MM.1S (cell line): Measurements from ENCODE around the gene SLC38A1.

Source experiments
- DNase-seq: peaks from one replicate; pipeline ENCODE4 v3.0.0-alpha.2; 2015
- H2AFZ ChIP-seq: fragments of 300-600 bp; sonication (generic); 2 replicates; pipeline ENCODE4 v1.6.0; 2016; ENCODE audit warnings: antibody characterized with exemption, low read length
- H3F3A ChIP-seq: fragments of 300-600 bp; sonication (generic); 2 replicates; pipeline ENCODE4 v1.6.1; 2016; ENCODE audit warnings: mild to moderate bottlenecking, antibody characterized with exemption, low read length, moderate library complexity, mixed read lengths; ENCODE audit not compliant: insufficient read depth
- H3K27ac ChIP-seq: fragments of 300-600 bp; sonication (generic); 2 replicates; pipeline ENCODE4 v1.5.1; 2016; ENCODE audit warnings: mild to moderate bottlenecking, low read length
- H3K27me3 ChIP-seq: fragments of 300-600 bp; sonication (generic); replicated peaks from 2 replicates; pipeline ENCODE4 v1.6.0; 2016; ENCODE audit warnings: low read length; ENCODE audit not compliant: insufficient read depth
- H3K36me3 ChIP-seq: fragments of 300-600 bp; sonication (generic); replicated peaks from 2 replicates; pipeline ENCODE4 v1.6.1; 2016; ENCODE audit warnings: mild to moderate bottlenecking, low read length, mixed read lengths; ENCODE audit not compliant: insufficient read depth
- H3K4me1 ChIP-seq: fragments of 300-600 bp; sonication (generic); 2 replicates; pipeline ENCODE4 v1.6.1; 2016; ENCODE audit warnings: low read length, mixed read lengths
- H3K4me2 ChIP-seq: fragments of 300-600 bp; sonication (generic); 2 replicates; pipeline ENCODE4 v1.6.0; 2016; ENCODE audit warnings: low read depth, low read length
- H3K4me3 ChIP-seq: fragments of 300-600 bp; sonication (generic); 2 replicates; pipeline ENCODE4 v1.5.1; 2016; ENCODE audit warnings: low read length, mixed read lengths
- H3K79me2 ChIP-seq: fragments of 300-600 bp; sonication (generic); 2 replicates; pipeline ENCODE4 v1.6.1; 2016; ENCODE audit warnings: mixed run types, low read length, mixed read lengths
- H3K9ac ChIP-seq: fragments of 300-600 bp; sonication (generic); 2 replicates; pipeline ENCODE4 v1.6.1; 2016; ENCODE audit warnings: low read length, mixed read lengths
- H3K9me2 ChIP-seq: fragments of 300-600 bp; sonication (generic); replicated peaks from 2 replicates; pipeline ENCODE4 v1.6.1; 2016; ENCODE audit warnings: mild to moderate bottlenecking, low read length, mixed read lengths; ENCODE audit not compliant: insufficient read depth
- H3K9me3 ChIP-seq: fragments of 300-600 bp; sonication (generic); replicated peaks from 2 replicates; pipeline ENCODE4 v1.6.1; 2016; ENCODE audit warnings: mild to moderate bottlenecking, low read length, mixed read lengths; ENCODE audit not compliant: insufficient read depth
- H4K20me1 ChIP-seq: fragments of 300-600 bp; sonication (generic); 2 replicates; pipeline ENCODE4 v1.6.1; 2016; ENCODE audit warnings: mild to moderate bottlenecking, low read length, moderate library complexity, mixed read lengths; ENCODE audit not compliant: insufficient read depth
- CTCF ChIP-seq: fragments of 300-600 bp; sonication (generic); IDR thresholded peaks from 2 replicates; pipeline ENCODE4 v1.5.1; 2016; ENCODE audit warnings: antibody characterized with exemption, low read length, mixed read lengths
- EZH2 ChIP-seq: fragments of 300-600 bp; sonication (generic); optimal IDR thresholded peaks from 2 replicates; pipeline ENCODE3; 2017; ENCODE audit warnings: low read depth, mild to moderate bottlenecking, antibody characterized with exemption, low read length, mixed read lengths
- EZH2phosphoT487 ChIP-seq: fragments of 300-600 bp; sonication (generic); IDR thresholded peaks from 2 replicates; pipeline ENCODE4 v1.6.1; 2018; ENCODE audit warnings: antibody characterized with exemption, low read length

SLC38A1 gene

GRCh38 chr12:46244997-46245396 is 23.8 kb downstream of the SLC38A1 start:
- no peak overlapping the region for H2AFZ ChIP-seq
- no peak overlapping the region for H3K4me3 ChIP-seq
- DNase-seq, result no peak
- H3K9me3 ChIP-seq, result no peaks in the 10 kb centered on the region
- no peak for TF ChIP-seq EZH2phosphoT487
- TF ChIP-seq CTCF, result no peak
- TF ChIP-seq EZH2, result no peak
- no peaks in the 10 kb centered on the region for H3F3A ChIP-seq
- no peak overlapping the region for H3K9ac ChIP-seq
- H3K79me2 ChIP-seq, result peaks cover 97% of the 10 kb centered on the region
- H3K4me2 ChIP-seq, result no peak overlapping the region
- no peaks in the 10 kb centered on the region for H3K27me3 ChIP-seq
- H3K9me2 ChIP-seq, result no peaks in the 10 kb centered on the region
- no peaks in the 10 kb centered on the region for H3K4me1 ChIP-seq
- H3K36me3 ChIP-seq, result 0 out of 2 replicates have a peak, but pooled peaks cover 3% of the 10 kb centered on the region
- H3K27ac ChIP-seq, result no peak overlapping the region
- no peaks in the 10 kb centered on the region; the same call in 1 of the 2 replicates for H4K20me1 ChIP-seq

- Histone ChIP-seq H3K4me3 (no peak overlapping the region), H4K20me1 (no peaks in the 10 kb centered on the region; the same call in 1 of the 2 replicates), H2AFZ (no peak overlapping the region), H3K9ac (no peak overlapping the region), H3K4me2 (no peak overlapping the region), H3K9me3 (no peaks in the 10 kb centered on the region), H3K79me2 (peaks cover 96% of the 10 kb centered on the region), H3K27me3 (no peaks in the 10 kb centered on the region), H3K4me1 (no peaks in the 10 kb centered on the region), H3K9me2 (no peaks in the 10 kb centered on the region), H3F3A (no peaks in the 10 kb centered on the region), H3K36me3 (0 out of 2 replicates have a peak, but pooled peaks cover 3% of the 10 kb centered on the region), H3K27ac (no peak overlapping the region)
- DNase-seq, result no peak
- no peak for TF ChIP-seq EZH2
- no peak for TF ChIP-seq CTCF
- no peak for TF ChIP-seq EZH2phosphoT487
These were observed 24.4 kb downstream of the SLC38A1 start for GRCh38 chr12:46244273-46244915.

GRCh38 chr12:46242569-46242968 is 26.3 kb downstream of the SLC38A1 start:
- Histone ChIP-seq H3F3A (no peaks in the 10 kb centered on the region), H3K27ac (no peak overlapping the region), H3K27me3 (no peaks in the 10 kb centered on the region), H3K36me3 (0 out of 2 replicates have a peak, but pooled peaks cover 3% of the 10 kb centered on the region), H2AFZ (no peak overlapping the region), H3K4me1 (no peaks in the 10 kb centered on the region), H3K79me2 (peaks cover 94% of the 10 kb centered on the region), H3K4me2 (no peak overlapping the region), H3K9ac (no peak overlapping the region), H3K9me3 (no peaks in the 10 kb centered on the region), H4K20me1 (no peaks in the 10 kb centered on the region; the same call in 1 of the 2 replicates), H3K9me2 (no peaks in the 10 kb centered on the region), H3K4me3 (no peak overlapping the region)
- DNase-seq, result no peak
- TF ChIP-seq EZH2phosphoT487 (no peak), CTCF (no peak), EZH2 (no peak)
